Measurements from ENCODE around the gene NAGPA.

Gene NAGPA

DNA sequence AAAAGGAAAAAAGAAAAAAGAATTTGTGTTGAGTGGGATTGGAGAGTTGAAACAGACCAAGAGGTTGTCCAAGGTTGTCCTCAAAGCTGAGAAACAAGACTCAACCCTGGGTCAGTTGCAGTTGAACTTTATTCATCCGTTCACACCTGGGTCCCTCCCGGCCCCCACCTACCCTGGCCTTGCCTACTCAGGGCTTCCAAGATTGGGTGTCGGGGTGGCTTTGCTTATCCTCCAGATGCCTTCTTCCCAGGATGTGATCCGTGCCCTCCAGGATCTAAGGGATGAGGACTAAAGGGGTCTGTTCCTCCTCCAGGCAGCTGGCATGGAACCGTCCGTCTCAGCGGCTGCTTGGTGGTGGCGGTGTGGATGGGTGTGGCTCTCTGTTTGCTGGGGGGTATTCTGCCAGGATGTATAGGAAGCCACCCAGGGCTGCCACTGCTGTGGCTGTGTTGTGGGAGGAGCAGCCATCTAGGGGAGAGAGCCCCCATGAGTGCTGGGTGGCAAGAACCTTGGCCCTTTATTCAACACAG is 10.3 kb upstream of the NAGPA start:
- DNase-seq (no peak), ATAC-seq (no peak)
- Mint-ChIP-seq H3K4me3 (no peak overlapping the region), H3K27me3 (no peaks in the 10 kb centered on the region), H3K4me1 (no peaks in the 10 kb centered on the region), H3K9me3 (no peaks in the 10 kb centered on the region), H3K27ac (peak overlapping the region in 1 of 2 donors; percentile 61)

DNA sequence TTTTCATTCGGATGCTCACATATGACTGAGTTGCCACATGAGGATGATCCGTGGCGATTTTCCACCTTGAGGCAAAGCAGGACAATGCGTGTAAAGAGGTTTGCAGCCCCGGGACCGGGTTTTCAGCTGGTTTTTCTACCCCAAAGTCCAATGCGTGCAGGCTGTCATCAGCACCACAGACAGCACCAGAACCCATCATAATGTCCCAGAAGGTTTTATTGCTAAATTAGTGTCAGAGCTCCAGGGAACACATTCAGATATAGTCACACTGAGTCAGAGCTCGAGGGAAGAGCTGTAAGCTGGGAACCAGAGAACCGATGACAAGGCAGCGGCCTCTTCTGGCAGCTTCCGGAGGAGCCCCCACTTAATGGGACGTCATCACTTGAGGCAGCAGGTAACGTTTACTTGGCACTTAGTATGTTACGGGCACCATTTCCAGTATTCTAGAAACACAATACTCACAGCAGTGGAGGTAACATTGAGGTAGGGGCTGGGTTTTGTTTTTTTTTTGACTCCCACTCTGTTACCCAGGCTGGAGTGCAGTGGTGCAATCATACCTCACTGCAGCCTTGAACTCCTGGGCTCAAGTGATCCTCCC is 8.9 kb upstream of the NAGPA start:
- H3K27ac Mint-ChIP-seq: no peak overlapping the region
- ATAC-seq (no peak), DNase-seq (no peak)
- no peak overlapping the region for H3K4me3 Mint-ChIP-seq
- no peaks in the 10 kb centered on the region for H3K4me1 Mint-ChIP-seq
- no peaks in the 10 kb centered on the region for H3K27me3 Mint-ChIP-seq
- no peaks in the 10 kb centered on the region for H3K9me3 Mint-ChIP-seq

DNA sequence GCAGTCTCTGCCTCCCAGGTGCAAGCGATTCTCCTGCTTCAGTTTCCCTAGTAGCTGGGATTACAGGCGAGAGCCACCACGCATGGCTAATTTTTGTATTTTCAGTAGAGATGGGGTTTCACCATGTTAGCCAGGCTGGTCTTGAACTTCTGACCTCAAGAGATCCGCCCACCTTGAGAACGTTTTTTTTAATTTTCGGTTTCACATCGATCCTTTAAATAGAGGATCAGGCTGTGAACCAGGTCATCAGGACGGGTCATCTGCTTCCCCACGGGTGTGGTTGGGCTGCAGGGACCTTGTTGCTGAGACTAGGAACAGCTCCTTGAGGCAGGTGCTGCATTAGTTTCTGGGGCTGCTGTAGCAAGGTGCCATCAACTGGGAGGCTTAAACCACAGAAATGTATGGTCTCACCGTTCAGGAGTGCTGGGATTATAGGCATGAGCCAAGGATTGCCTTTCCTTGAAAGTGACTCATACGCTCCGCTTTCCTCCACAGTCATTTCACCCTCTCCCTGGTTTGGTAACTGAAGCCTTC is 7.9 kb upstream of the NAGPA start:
- H3K9me3 Mint-ChIP-seq: no peaks in the 10 kb centered on the region
- H3K4me1 Mint-ChIP-seq: no peaks in the 10 kb centered on the region

DNA sequence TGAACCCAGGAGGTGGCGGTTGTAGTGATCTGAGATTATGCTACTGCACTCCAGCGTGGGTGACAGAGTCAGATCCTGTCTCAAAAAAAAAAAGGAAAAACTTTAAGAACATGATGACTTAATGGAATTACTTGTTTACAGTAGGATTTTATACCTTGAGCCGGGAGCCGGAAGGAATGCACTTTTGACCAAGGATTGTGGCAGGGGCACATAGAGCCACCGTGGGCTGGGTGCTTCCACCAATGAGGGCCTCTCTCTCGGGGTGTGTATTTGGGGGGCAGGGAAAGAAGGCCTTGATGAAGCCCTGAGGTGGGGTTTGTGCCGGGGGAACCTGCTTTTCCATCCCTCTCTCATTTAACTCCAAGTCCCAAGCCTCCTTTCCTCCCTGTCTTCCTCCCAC is 6.7 kb upstream of the NAGPA start:
- no peak overlapping the region for H3K4me3 Mint-ChIP-seq
- H3K9me3 Mint-ChIP-seq: no peaks in the 10 kb centered on the region
- DNase-seq (no peak), ATAC-seq (no peak)
- H3K27ac Mint-ChIP-seq: no peak overlapping the region
- H3K27me3 Mint-ChIP-seq: no peaks in the 10 kb centered on the region
- peaks cover 4% of the 10 kb centered on the region for H3K4me1 Mint-ChIP-seq

More for the DNA sequence above, 7.9 kb upstream of the NAGPA start:
- no peak overlapping the region for H3K4me3 Mint-ChIP-seq
- no peak for DNase-seq
- H3K27ac Mint-ChIP-seq: no peak overlapping the region
- no peaks in the 10 kb centered on the region for H3K27me3 Mint-ChIP-seq
- no peak for ATAC-seq

DNA sequence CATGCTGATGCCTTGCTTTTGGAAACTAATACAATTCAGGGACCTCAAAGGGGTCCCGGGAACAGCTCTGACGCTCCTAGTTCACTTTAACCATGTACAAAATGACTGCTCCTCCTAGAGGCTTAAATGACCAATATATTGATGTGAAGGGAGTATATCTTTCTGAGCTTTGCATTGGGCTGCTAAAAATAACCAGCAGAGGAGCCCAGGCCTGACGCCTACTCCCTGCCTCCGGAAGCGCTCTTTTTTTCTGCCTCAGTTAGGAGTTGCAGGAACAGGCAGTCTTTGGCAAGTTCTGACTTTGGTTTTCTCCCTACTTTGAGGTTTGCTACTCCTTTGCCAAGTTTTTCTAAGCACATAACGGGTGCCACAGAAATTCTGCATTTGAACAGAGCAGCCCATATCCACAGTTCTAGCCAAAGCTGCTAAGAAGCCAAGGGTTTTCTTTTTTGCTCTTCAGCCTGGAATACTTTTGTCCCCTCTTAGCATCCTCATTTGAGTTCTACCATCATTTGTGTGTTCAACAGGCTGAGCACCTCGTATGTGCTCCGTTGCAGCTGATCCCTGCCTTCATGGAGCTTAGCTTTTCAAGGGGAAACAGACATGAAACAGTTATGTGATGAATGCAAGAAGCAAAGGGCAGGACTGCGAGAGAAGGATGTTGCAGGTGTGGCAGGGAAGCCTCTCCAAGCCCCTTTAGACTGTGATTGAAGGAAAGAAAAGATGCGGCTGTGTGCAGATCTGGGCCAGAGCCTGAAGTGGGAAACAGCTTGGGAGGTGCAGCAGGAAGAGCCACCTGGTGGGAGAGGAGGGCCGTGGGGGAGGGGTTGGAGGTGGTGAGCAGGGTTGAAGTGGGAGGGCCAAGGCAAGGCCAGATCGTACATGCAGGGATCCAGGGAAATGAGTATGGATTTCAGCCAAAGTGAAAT is 2.8 kb upstream of the NAGPA start:
- no peak overlapping the region for H3K4me3 Mint-ChIP-seq
- H3K27me3 Mint-ChIP-seq: no peaks in the 10 kb centered on the region
- H3K27ac Mint-ChIP-seq: no peak overlapping the region
- ATAC-seq (no peak), DNase-seq (no peak)
- H3K4me1 Mint-ChIP-seq: peaks cover 37% of the 10 kb centered on the region
- no peaks in the 10 kb centered on the region for H3K9me3 Mint-ChIP-seq

DNA sequence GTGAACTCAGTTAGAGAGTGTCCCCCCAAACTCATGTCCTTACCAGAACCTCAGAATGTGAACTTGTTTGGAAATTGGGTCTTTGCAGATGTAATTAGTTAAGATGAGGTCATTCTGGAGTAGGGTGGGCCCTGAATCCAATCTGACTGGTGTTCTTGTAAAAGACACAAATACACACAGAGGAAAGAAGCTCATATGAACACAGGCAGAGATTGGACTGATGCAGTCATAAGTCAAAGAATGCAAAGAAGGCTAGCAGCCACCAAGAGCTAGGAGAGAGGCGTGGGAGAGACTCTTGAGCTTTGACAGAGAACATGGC is 2.1 kb upstream of the NAGPA start:
- Mint-ChIP-seq H3K9me3 (no peaks in the 10 kb centered on the region), H3K27me3 (no peaks in the 10 kb centered on the region), H3K27ac (no peak overlapping the region), H3K4me3 (no peak overlapping the region), H3K4me1 (peaks cover 37% of the 10 kb centered on the region)
- ATAC-seq (no peak), DNase-seq (no peak)

DNA sequence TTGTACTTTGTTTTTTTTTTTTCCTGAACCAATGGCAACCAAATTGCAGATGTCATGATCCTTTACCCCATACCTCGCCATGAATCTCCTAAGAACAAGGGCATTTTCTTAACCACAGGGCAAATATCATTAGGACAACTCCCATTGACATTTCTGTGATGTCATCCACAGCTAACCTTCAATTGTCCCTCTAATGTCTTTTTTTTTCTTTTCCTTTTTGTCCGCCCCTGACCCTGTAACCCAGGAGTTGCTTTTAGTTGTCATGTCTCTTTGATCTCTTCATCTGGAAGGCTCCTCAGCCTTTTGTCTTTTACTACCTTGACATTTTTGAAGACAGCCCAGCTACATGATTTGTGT is 410 bp upstream of the NAGPA start:
- Mint-ChIP-seq H3K4me1 (peaks cover 37% of the 10 kb centered on the region), H3K27me3 (no peaks in the 10 kb centered on the region), H3K27ac (peak overlapping the region; percentile 95), H3K9me3 (no peaks in the 10 kb centered on the region), H3K4me3 (peak overlapping the region; percentile 86 to 88)
- DNase-seq (no peak), ATAC-seq (no peak)

DNA sequence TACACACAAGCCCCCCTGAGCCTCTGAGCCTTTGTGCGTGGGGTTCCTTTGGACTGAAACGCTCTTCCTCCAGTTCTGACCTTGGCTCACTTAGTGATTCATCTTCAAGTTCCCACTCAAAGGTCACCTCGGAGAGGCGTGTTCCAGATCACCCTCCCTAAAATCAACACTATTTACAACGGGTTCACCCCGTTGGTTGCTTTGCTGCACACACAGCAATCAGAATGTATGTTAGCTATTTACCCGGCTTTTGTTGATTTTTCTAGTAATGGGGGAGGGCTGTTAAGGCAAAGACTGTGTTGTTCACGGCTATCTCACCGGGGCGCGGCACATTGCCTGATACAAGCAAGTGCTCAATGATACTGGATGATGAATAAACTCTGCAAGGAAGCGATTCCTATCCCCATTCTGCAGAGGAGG is 977 bp downstream of the NAGPA start:
- ATAC-seq (no peak), DNase-seq (no peak)
- peak overlapping the region in 1 of 2 donors; percentile 71 for H3K27ac Mint-ChIP-seq
- H3K4me3 Mint-ChIP-seq: peak overlapping the region; percentile 86 to 88
- H3K27me3 Mint-ChIP-seq: no peaks in the 10 kb centered on the region
- no peaks in the 10 kb centered on the region for H3K9me3 Mint-ChIP-seq
- peaks cover 37% of the 10 kb centered on the region for H3K4me1 Mint-ChIP-seq

DNA sequence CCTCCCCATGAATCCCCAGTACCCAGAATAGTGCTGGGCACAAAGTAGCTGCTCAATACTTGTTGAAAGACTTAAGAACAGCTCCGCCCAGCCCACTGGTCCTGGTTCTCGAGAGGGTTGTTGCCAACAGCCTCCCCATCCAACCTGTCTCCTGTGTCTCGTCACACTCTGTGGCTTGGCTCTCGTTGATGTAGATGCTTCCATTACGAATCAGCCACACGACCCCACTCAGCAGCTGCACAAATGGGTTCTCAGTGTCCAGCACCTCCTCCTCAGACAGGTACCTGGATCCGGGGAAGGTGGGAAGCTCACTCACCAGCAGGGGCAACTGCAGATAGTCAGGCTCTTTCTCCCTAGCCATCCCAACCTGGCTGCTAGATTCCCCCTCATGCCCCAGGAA is 2.1 kb downstream of the NAGPA start:
- no peak overlapping the region for H3K27ac Mint-ChIP-seq
- no peaks in the 10 kb centered on the region for H3K27me3 Mint-ChIP-seq
- H3K4me3 Mint-ChIP-seq: no peak overlapping the region
- H3K4me1 Mint-ChIP-seq: peaks cover 37% of the 10 kb centered on the region
- no peak for ATAC-seq
- no peaks in the 10 kb centered on the region for H3K9me3 Mint-ChIP-seq
- DNase-seq: no peak

DNA sequence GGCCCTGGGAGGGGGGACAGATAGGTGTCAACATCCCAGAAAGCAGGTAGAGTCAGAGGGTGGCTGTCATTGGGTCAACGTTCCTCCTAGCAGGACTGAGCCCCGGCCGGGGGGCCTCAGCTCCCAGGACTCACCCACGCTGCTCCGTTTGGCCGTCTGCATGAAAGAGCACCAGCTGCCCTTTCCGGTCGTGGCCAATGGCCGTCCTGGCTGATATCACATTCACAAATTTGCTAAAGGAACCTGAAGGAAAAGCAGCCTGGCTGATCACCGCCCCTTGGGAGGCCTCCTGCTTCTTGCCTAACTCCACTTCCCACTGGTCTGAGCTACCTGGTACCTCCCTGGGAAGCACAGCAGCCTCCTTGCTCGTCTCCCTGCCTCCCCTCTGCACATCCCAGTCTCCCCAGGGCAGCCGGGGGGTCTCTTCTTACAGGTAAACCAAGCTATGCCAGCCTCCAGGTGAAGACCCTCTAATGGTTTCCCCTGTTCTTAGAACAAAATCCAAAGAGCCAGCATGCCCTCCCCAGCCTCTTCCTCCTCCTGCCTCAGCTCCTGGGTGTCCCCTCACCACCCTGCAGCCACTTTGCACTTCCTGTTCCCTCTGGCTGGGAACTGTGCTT is 3.4 kb downstream of the NAGPA start:
- no peaks in the 10 kb centered on the region for H3K27me3 Mint-ChIP-seq
- no peak overlapping the region for H3K27ac Mint-ChIP-seq
- ATAC-seq (no peak), DNase-seq (no peak)
- no peaks in the 10 kb centered on the region for H3K9me3 Mint-ChIP-seq
- peaks cover 33% of the 10 kb centered on the region for H3K4me1 Mint-ChIP-seq
- H3K4me3 Mint-ChIP-seq: no peak overlapping the region

DNA sequence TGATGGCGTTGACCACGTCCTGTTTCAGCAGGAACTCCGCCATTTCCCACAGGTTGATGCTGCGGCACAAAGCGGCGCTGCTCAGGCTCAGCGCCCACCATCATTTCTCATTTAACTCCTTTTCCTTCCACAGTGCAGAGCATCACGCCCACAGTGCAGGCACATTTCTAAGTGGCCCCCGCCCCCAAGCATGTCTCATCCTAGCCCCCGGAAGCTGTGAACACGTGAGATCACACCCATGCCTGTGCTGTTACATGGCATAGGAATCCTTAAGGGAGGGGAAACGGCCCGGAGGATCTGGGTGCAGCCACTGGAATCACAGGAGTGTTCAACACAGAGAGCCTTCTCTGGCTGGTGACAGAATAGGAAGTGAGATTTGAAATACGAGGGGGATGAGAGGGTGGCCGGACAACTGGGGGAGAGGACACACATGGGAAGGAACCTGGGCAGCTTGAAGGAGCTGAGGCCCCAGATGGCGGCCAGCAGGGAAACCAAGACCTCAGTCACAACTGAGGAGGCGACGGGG is 4.7 kb downstream of the NAGPA start:
- Mint-ChIP-seq H3K27me3 (no peaks in the 10 kb centered on the region), H3K4me1 (peaks cover 19% of the 10 kb centered on the region), H3K9me3 (no peaks in the 10 kb centered on the region), H3K4me3 (no peak overlapping the region), H3K27ac (no peak overlapping the region)
- no peak for DNase-seq
- ATAC-seq: no peak

DNA sequence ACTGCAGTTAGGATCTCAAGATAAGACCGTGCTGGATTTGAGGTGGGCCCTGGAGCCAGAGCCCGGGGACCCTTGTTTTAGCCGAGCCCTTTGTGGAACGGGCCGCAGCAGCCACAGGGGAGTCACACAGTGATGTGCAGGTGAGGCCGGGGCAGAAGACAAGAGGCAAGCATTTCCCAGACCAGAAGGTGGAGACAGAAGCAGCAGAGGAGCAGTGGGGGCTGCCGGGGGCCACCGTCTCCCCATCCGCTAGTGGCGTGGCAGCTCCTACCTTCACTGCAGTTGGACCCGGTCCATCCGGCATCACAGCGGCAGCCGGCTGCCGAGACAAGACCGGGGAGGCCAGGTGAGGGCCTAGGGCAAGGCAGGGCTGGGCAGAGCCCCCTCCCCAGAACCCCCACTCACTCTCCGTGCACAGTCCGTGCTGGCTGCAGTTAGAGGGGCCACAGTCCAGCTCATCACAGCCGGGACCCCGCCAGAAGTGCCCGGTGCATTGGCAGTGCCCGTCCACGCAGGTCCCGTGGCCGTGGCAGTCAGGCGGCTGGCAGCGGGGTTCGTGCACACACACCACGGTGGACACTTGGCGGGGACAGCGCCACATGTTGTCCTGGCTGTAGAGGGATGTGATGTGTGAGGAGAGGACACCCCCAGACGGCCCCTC is 6.0 kb downstream of the NAGPA start:
- Mint-ChIP-seq H3K9me3 (no peaks in the 10 kb centered on the region), H3K27ac (peak overlapping the region in 1 of 2 donors; percentile 67), H3K4me3 (no peak overlapping the region), H3K4me1 (peaks cover 12% of the 10 kb centered on the region), H3K27me3 (no peaks in the 10 kb centered on the region)
- DNase-seq (no peak), ATAC-seq (peak; percentile 21)

DNA sequence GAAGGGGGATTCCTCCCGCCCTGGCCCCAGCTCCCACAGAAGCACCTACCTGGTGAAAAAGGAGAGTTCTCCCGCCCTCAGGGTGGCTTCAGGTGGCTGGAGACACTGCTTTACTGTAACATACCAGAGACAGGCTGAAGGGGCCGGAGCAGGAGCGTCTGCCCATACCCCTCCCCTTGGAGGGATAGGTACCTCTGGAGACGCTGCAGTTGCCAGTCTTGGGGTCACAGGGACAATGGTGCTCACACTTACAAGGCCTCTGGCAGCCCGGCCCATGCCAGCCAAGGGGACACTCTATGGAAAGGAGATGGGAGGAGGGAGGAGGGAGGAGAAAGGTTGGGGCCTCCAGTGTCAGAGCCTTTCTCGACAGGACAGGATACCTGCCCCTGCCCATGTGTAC is 6.6 kb downstream of the NAGPA start:
- DNase-seq (no peak), ATAC-seq (no peak)
- peaks cover 6% of the 10 kb centered on the region for H3K4me1 Mint-ChIP-seq
- H3K4me3 Mint-ChIP-seq: no peak overlapping the region
- H3K27me3 Mint-ChIP-seq: no peaks in the 10 kb centered on the region
- peak overlapping the region in 1 of 2 donors; percentile 19 for H3K27ac Mint-ChIP-seq
- H3K9me3 Mint-ChIP-seq: no peaks in the 10 kb centered on the region

DNA sequence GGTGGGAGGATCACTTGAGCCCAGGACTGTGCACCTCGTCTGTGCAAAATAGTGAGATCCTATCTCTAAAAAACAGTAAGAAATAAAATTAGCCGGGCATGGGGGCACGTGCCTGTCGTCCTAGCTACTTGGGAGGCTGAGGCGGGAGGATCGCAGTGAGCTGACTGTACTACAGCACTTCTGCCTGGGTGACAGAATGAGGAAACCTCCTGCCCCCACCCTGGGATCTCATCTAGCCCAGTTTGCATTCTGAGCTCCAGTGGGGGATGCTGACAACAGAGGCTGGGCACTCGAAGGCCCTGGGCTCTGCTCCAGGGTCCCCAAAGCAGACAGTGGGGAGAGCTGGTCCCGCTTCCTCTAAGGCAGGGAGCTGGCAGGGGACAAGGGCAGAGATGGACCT is 7.1 kb downstream of the NAGPA start:
- DNase-seq (no peak), ATAC-seq (no peak)
- Mint-ChIP-seq H3K4me1 (peaks cover 2% of the 10 kb centered on the region), H3K27me3 (no peaks in the 10 kb centered on the region), H3K4me3 (no peak overlapping the region), H3K27ac (no peak overlapping the region), H3K9me3 (no peaks in the 10 kb centered on the region)

DNA sequence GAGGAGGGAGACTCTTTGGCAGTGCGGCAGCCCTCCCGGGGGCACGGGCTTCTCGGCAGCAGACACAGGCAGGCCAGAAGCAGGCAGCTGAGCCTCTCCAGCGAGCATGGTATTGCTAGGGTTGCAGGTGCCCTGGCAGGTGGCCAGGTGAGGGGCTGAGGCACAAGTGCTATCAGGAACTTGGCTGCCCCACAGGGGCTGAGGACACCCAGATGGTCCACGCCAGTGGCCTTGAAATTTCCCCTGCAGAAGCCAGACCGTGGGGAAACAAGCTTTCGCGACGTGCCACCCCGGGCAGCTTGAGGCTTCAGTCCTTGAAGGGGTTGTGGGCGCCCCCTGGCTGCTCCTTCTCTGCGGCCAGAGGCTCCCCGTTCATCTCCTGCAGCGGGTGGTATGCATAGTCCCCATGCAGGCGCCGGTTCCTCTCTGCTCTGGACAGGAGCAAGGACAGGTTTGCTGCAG is 8.5 kb downstream of the NAGPA start:
- Mint-ChIP-seq H3K27me3 (peaks cover 6% of the 10 kb centered on the region), H3K9me3 (no peaks in the 10 kb centered on the region), H3K27ac (no peak overlapping the region), H3K4me3 (no peak overlapping the region), H3K4me1 (no peaks in the 10 kb centered on the region)
- no peak for DNase-seq
- ATAC-seq: peak; percentile 23
